IPS-18a (cell line): ENCODE measurements around the gene TRAF7.
A peak's percentile ranks its signal among the peaks of the same experiment; 100 is the strongest.

Experiments used
- H3K27ac ChIP-seq: one replicate; pipeline ENCODE4 v1.5.1; 2013; ENCODE audit warnings: low read length
- H3K27me3 ChIP-seq: one replicate; pipeline ENCODE4 v1.6.1; 2013; ENCODE audit warnings: mild to moderate bottlenecking, low read length; ENCODE audit not compliant: control insufficient read depth, insufficient read depth
- H3K36me3 ChIP-seq: one replicate; pipeline ENCODE4 v1.6.1; 2013; ENCODE audit warnings: low read depth, low read length; ENCODE audit not compliant: control insufficient read depth
- H3K4me1 ChIP-seq: one replicate; pipeline ENCODE4 v1.6.1; 2013; ENCODE audit warnings: low read depth, low read length; ENCODE audit not compliant: control insufficient read depth
- H3K4me3 ChIP-seq: one replicate; pipeline ENCODE4 v1.5.1; 2013; ENCODE audit warnings: low read length
- H3K9ac ChIP-seq: one replicate; pipeline ENCODE4 v1.6.1; 2013; ENCODE audit warnings: mild to moderate bottlenecking, low read length, moderate library complexity
- H3K9me3 ChIP-seq: one replicate; pipeline ENCODE4 v1.6.1; 2013; ENCODE audit warnings: low read depth, low read length; ENCODE audit not compliant: control insufficient read depth

Gene TRAF7

DNA sequence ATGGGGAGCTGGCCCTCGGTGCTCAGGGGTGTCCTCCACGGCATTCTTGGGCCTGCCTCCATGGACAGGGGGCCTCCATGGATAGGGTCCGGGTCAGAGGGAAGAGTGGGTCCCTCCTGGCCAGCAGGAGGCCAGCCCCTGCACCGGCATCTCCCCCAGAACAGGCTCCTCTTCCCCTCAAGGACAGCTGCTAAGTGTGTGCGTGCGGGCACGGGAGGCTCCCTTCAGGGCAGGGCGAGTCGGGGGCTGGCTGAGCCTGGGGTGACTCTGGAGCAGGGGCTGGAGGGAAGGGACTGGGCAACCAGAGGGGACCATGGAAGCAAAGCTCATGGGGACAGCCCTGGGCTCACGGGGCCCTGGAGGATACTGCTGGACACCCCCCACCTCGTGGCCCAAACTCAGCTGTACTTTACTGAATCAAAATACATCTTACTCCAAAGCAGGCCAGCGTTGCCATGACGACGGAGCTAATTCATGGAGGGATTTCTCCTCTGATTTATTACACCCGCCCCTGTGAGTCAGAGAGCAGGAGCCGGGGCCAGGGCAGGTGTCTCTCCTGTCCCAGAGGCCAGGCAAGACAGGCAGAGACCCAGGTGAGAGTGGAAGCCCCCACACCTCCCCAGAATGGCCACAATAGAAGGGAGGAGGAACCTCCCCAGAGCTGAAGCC lies 38.7 kb downstream of the TRAF7 start:
- Histone ChIP-seq H3K4me3 (no peak overlapping the region), H3K27me3 (peaks cover 35% of the 10 kb centered on the region), H3K4me1 (peaks cover 2% of the 10 kb centered on the region), H3K27ac (no peak overlapping the region), H3K9me3 (no peaks in the 10 kb centered on the region), H3K36me3 (no peaks in the 10 kb centered on the region), H3K9ac (no peak overlapping the region)

DNA sequence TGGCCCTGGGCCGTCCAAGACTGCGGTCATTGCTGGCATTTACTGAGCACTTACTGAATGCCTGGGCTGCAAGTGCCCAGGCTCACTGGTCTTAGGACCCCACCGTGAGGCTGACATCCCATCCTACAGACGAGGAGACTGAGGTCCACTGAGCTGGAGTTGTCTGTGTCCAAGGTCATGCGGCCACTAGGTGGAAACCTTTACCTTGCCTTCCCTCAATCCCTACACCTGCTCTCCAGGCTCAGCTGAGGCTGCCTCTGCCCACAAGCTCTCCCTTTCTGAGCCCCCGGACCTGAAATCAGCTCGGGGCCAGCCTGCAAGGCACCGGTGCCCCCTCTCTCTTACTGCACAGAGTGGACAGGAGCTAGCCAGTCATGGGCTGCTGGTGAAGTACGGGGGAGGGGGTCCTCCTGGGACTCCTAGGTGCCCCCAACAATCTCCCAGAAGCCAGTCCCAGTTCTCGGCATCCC lies 39.3 kb downstream of the TRAF7 start:
- Histone ChIP-seq H3K27me3 (peaks cover 41% of the 10 kb centered on the region), H3K4me1 (peaks cover 2% of the 10 kb centered on the region), H3K27ac (no peak overlapping the region)

GRCh38 chr16:2195322-2196161 lies 40.0 kb downstream of the TRAF7 start:
- Histone ChIP-seq H3K4me1 (peaks cover 2% of the 10 kb centered on the region), H3K9me3 (no peaks in the 10 kb centered on the region), H3K9ac (no peak overlapping the region), H3K27me3 (peaks cover 42% of the 10 kb centered on the region), H3K4me3 (peak overlapping the region; percentile 58), H3K27ac (no peak overlapping the region), H3K36me3 (no peaks in the 10 kb centered on the region)

More for the DNA sequence above, 39.3 kb downstream of the TRAF7 start:
- H3K36me3 ChIP-seq, result no peaks in the 10 kb centered on the region
- H3K4me3 ChIP-seq, result peak overlapping the region; percentile 58
- no peaks in the 10 kb centered on the region for H3K9me3 ChIP-seq
- no peak overlapping the region for H3K9ac ChIP-seq

GRCh38 chr16:2196162-2196980 lies 40.8 kb downstream of the TRAF7 start, which contains the start of gene CASKIN1:
Gene CASKIN1 (minus strand): TSS chr16:2196605. CDS start chr16:2196432, 173 bp downstream.
- H3K27ac ChIP-seq, result no peak within 1 kb of the TSS
- peak within 1 kb of the TSS; percentile 58 for H3K4me3 ChIP-seq
- H3K27me3 ChIP-seq, result peaks cover 42% of the 10 kb centered on the region
- H3K36me3 ChIP-seq, result no peaks in the 10 kb centered on the region
- H3K9ac ChIP-seq, result no peak within 1 kb of the TSS
- no peaks in the 10 kb centered on the region for H3K9me3 ChIP-seq
- peaks cover 2% of the 10 kb centered on the region for H3K4me1 ChIP-seq

GRCh38 chr16:2196981-2197511 lies 41.5 kb downstream of the TRAF7 start:
- H3K27me3 ChIP-seq, result peaks cover 42% of the 10 kb centered on the region
- peak overlapping the region; percentile 30 for H3K4me3 ChIP-seq
- H3K9me3 ChIP-seq, result no peaks in the 10 kb centered on the region
- no peak overlapping the region for H3K27ac ChIP-seq
- peaks cover 2% of the 10 kb centered on the region for H3K4me1 ChIP-seq
- H3K36me3 ChIP-seq, result no peaks in the 10 kb centered on the region
- no peak overlapping the region for H3K9ac ChIP-seq

- Histone ChIP-seq H3K4me3 (no peak overlapping the region), H3K36me3 (no peaks in the 10 kb centered on the region), H3K4me1 (peaks cover 2% of the 10 kb centered on the region), H3K9me3 (no peaks in the 10 kb centered on the region), H3K27me3 (peaks cover 42% of the 10 kb centered on the region), H3K27ac (no peak overlapping the region), H3K9ac (no peak overlapping the region)
These were observed 42.2 kb downstream of the TRAF7 start for GRCh38 chr16:2197765-2198164.

DNA sequence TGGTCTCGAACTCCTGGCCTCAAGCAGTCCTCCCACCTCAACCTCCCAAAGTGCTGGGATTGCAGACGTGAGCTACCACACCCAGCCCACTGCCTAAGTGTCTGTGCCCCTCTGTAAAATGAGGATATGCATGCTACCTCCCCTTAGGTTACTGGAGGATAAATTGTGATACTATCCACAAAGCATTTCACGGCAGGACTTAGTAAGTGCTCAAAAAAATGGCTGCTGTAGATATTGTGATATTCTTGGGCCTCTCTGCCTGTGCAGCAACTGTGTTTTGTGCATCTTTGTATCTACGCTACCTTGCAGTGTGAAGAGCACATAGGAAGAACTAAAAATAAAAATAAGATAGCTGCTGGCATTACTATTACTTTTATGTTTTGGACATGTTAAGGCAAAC lies 42.7 kb downstream of the TRAF7 start:
- Histone ChIP-seq H3K27me3 (peaks cover 42% of the 10 kb centered on the region), H3K9ac (no peak overlapping the region), H3K4me3 (no peak overlapping the region), H3K27ac (no peak overlapping the region), H3K4me1 (peaks cover 2% of the 10 kb centered on the region), H3K36me3 (no peaks in the 10 kb centered on the region), H3K9me3 (no peaks in the 10 kb centered on the region)

- Histone ChIP-seq H3K9me3 (no peaks in the 10 kb centered on the region), H3K4me1 (peaks cover 2% of the 10 kb centered on the region), H3K9ac (no peak overlapping the region), H3K4me3 (no peak overlapping the region), H3K27me3 (peaks cover 42% of the 10 kb centered on the region), H3K36me3 (no peaks in the 10 kb centered on the region), H3K27ac (no peak overlapping the region)
These were observed 43.5 kb downstream of the TRAF7 start for GRCh38 chr16:2199095-2199494.

DNA sequence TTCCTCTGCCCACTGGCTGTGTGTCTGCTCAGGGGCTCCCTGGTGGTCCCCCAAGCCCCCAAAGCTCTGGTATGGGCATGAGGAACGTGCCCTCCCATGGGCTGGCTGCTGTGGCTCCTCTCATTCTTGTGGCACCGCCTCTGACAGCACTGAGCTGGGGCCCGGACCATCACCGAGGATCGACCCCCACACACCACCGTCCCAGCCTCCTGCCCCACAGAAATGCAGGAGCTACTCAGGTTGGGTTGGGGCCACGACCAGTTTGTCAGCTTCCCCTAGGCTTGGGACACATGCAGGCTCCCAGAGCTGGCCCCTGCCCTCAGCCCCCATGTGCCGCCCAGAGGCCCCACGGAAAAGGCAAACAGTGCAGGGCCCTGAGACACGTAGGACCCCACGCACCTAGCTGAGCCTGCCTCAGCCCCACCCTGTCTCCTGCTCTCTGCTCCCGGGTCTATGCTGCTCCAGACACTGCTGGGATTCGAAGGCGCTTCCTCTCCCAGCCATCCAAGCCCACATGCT lies 44.1 kb downstream of the TRAF7 start:
- peaks cover 2% of the 10 kb centered on the region for H3K4me1 ChIP-seq
- H3K36me3 ChIP-seq, result no peaks in the 10 kb centered on the region
- H3K9ac ChIP-seq, result no peak overlapping the region
- no peak overlapping the region for H3K27ac ChIP-seq
- H3K27me3 ChIP-seq, result peaks cover 42% of the 10 kb centered on the region
- no peaks in the 10 kb centered on the region for H3K9me3 ChIP-seq
- H3K4me3 ChIP-seq, result no peak overlapping the region

- H3K27me3 ChIP-seq, result peaks cover 37% of the 10 kb centered on the region
These were observed 44.7 kb downstream of the TRAF7 start for GRCh38 chr16:2200313-2200712.

More at GRCh38 chr16:2200313-2200712, 44.7 kb downstream of the TRAF7 start:
- H3K36me3 ChIP-seq, result no peaks in the 10 kb centered on the region
- no peak overlapping the region for H3K27ac ChIP-seq
- H3K9ac ChIP-seq, result no peak overlapping the region
- H3K4me1 ChIP-seq, result peaks cover 2% of the 10 kb centered on the region
- H3K9me3 ChIP-seq, result no peaks in the 10 kb centered on the region
- no peak overlapping the region for H3K4me3 ChIP-seq
